Adrenal gland (tissue), 5 donors: ENCODE results near the gene NOS1.

ENCODE experiments used
- CTCF ChIP-seq, 6 experiments: fragments of 450-650 bp in 4 of 6; fragments of 200-600 bp in 2 of 6; sonication (generic) in 1 of 6; IDR thresholded peaks; 1 replicate in 5 of 6; 2 replicates in 1 of 6; pipeline versions ENCODE4 v1.5.1 to v1.8.0; 2016 to 2021; ENCODE audit warnings: antibody characterized with exemption in 6 of 6, mild to moderate bottlenecking in 2 of 6, moderate library complexity in 1 of 6
- POLR2A ChIP-seq, 2 donors: fragments of 450-650 bp; IDR thresholded peaks; one replicate each; pipeline ENCODE4 v1.6.1; 2017; ENCODE audit warnings: antibody characterized with exemption in 2 of 2, mild to moderate bottlenecking in 2 of 2, moderate library complexity in 1 of 2
- donor health status: DM: no; HTN: no; CAD: no.

- TF ChIP-seq CTCF (IDR thresholded peaks at IDR 0.05), result no peak
- TF ChIP-seq POLR2A (IDR thresholded peaks at IDR 0.05), result no peak
These were observed 67.2 kb downstream of the NOS1 start for GRCh38 chr12:117294189-117294603.
